Prostate gland (tissue), 2 donors: ENCODE measurements around the gene ST7.

Experiments
- CTCF ChIP-seq, 4 experiments: fragments of 200-600 bp in 2 of 4; fragments of 450-650 bp in 2 of 4; sonication (generic) in 2 of 4; IDR thresholded peaks; 1 replicate in 3 of 4; 2 replicates in 1 of 4; pipeline ENCODE4 v1.5.1; 2016 to 2019; ENCODE audit warnings: antibody characterized with exemption in 4 of 4, mild to moderate bottlenecking in 2 of 4, moderate library complexity in 2 of 4
- POLR2AphosphoS5 ChIP-seq: sonication (generic); formaldehyde crosslinking; IDR thresholded peaks from one replicate; pipeline ENCODE4 v1.6.1; 2017; ENCODE audit warnings: antibody characterized with exemption

- no peak for TF ChIP-seq CTCF (IDR thresholded peaks at IDR 0.05)
- no peak for TF ChIP-seq POLR2AphosphoS5
These were observed 294.5 kb downstream of the ST7 start for GRCh38 chr7:117247809-117248208.
